ENCODE results near the gene CSRNP3.

The CSRNP3 gene

DNA sequence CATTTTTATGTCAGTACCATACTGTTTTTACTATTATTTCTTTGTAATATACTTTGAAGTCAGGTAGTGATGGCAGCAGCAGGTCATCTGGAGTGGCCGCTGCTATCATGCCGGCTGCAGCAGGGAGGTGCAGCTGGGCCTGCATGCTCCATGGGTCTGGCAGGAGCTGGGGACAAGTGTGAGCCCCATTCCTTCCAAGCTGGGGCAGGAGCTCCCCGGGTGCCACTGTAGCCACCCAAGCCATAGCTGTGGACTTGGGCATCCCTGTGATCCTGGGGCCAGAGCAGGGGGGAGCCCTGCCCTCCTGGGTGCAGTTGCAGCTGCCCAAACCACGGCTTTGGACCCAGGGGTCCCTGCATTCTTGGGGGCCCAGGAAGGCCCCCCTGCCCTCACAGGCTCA lies 59.2 kb downstream of the CSRNP3 start:
- H3K27me3 ChIP-seq (replicated peaks; ENCODE audit: control insufficient read depth, insufficient read depth, low read length): no peaks in the 10 kb centered on the region
- TF ChIP-seq, protein P1, sequence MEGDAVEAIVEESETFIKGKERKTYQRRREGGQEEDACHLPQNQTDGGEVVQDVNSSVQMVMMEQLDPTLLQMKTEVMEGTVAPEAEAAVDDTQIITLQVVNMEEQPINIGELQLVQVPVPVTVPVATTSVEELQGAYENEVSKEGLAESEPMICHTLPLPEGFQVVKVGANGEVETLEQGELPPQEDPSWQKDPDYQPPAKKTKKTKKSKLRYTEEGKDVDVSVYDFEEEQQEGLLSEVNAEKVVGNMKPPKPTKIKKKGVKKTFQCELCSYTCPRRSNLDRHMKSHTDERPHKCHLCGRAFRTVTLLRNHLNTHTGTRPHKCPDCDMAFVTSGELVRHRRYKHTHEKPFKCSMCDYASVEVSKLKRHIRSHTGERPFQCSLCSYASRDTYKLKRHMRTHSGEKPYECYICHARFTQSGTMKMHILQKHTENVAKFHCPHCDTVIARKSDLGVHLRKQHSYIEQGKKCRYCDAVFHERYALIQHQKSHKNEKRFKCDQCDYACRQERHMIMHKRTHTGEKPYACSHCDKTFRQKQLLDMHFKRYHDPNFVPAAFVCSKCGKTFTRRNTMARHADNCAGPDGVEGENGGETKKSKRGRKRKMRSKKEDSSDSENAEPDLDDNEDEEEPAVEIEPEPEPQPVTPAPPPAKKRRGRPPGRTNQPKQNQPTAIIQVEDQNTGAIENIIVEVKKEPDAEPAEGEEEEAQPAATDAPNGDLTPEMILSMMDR (IDR thresholded peaks at IDR 0.05; ENCODE audit: insufficient read depth, low read length, poor library complexity, severe bottlenecking): no peak
- no peak for DNase-seq (ENCODE audit: extremely low read depth, insufficient read length)
- H3K36me3 ChIP-seq (ENCODE audit: control insufficient read depth, insufficient read depth, low read length): no peaks in the 10 kb centered on the region
- no peak overlapping the region for H3K4me3 ChIP-seq (replicated peaks; ENCODE audit: low read depth, low read length)

DNA sequence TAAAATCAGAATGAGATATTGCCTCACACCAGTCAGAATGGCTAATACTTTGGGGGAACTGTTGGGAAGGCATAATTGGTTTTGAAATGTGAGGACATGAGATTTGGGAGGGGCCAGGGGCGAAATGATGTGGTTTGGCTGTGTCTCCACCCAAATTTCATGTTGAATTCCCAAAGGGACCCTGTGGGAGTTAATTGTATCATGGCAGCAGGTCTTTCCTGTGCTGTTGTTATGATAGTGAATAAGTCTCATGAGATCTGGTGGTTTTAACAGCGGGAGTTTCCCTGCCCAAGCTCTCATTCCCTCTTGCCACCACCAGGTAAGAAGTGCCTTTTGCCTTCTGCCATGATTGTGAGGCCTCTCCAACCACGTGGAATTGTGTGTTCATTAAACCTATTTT lies 59.6 kb downstream of the CSRNP3 start:
- DNase-seq (ENCODE audit: extremely low read depth, insufficient read length): no peak
- TF ChIP-seq, protein P1 (IDR thresholded peaks at IDR 0.05; ENCODE audit: insufficient read depth, low read length, poor library complexity, severe bottlenecking): no peak
- no peak overlapping the region for H3K4me3 ChIP-seq (replicated peaks; ENCODE audit: low read depth, low read length)
- H3K36me3 ChIP-seq (ENCODE audit: control insufficient read depth, insufficient read depth, low read length): no peaks in the 10 kb centered on the region
- H3K27me3 ChIP-seq (replicated peaks; ENCODE audit: control insufficient read depth, insufficient read depth, low read length): no peaks in the 10 kb centered on the region

DNA sequence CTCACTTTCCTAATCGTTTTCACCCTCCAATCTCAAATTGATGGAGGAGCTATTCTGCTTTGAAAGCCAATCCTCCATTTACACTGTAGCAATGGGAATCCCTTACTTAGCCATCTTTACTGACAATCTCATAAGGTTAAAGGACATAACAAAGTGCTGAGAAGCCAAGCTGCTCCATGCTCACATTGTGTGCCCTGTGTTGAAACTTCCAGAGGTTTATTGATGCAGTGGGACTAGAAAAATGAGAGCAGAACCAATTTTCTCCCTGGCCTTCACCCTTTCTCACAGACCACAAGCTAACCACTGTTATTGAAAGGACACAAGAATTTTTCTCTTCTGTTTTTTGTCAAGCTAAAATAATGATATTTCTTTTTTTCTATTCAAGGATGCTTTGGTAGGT lies 63.8 kb downstream of the CSRNP3 start:
- Histone ChIP-seq H3K4me3 (replicated peaks; ENCODE audit: low read depth, low read length) (no peak overlapping the region), H3K36me3 (ENCODE audit: control insufficient read depth, insufficient read depth, low read length) (no peaks in the 10 kb centered on the region), H3K27me3 (replicated peaks; ENCODE audit: control insufficient read depth, insufficient read depth, low read length) (no peaks in the 10 kb centered on the region)
- TF ChIP-seq, protein P1 (IDR thresholded peaks at IDR 0.05; ENCODE audit: insufficient read depth, low read length, poor library complexity, severe bottlenecking): no peak
- no peak for DNase-seq (ENCODE audit: extremely low read depth, insufficient read length)

DNA sequence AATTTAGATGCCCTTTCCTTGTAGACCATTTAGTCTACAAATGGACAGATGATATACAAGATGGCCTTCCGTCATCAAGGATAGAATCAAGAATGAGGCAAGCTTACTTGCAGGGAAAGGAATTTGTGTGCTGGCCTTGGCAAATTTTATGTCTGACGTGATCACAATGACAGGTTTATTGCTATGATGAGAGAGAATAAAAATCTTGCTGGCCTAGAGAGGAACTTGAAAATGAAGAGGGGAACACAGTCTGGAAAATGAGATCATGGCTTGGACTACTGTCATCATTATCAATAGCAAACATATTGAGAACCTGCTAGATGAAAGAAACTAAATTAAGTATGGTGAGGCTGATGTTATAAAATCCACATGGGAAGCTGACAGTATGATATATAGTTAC lies 66.0 kb downstream of the CSRNP3 start:
- TF ChIP-seq, protein P1 (IDR thresholded peaks at IDR 0.05; ENCODE audit: insufficient read depth, low read length, poor library complexity, severe bottlenecking): no peak
- Histone ChIP-seq H3K27me3 (replicated peaks; ENCODE audit: control insufficient read depth, insufficient read depth, low read length) (no peaks in the 10 kb centered on the region), H3K4me3 (replicated peaks; ENCODE audit: low read depth, low read length) (no peak overlapping the region), H3K36me3 (ENCODE audit: control insufficient read depth, insufficient read depth, low read length) (no peaks in the 10 kb centered on the region)
- no peak for DNase-seq (ENCODE audit: extremely low read depth, insufficient read length)

DNA sequence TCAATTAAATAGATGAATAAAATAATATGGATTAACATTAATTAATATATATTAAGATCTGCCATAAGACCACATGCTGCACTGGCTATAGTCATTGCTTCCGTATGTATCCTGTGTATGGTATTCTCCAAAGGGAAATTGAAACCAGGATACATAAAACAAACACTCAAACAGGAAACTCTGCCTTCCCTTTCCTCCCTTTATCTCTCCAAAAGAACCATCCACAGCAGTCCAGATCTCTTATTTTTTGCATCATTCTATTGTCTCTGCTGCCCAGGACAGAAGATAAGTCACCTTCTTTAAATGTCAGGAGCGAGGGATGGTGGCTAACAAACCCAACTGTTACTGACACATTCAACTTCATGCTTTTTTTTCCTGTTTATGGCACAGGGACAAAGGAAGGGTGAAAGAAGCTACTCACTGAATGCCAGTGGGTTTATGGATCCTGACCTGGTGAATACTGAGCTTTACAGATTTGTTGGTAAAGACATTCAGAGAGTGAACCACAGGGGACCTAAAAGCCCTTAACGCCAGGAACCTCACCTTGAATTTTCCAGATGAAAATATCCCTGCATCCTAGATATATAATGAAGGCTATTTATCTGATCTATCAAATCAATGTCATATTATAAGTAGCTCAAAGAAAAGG lies 67.5 kb downstream of the CSRNP3 start:
- no peaks in the 10 kb centered on the region for H3K27me3 ChIP-seq (replicated peaks; ENCODE audit: control insufficient read depth, insufficient read depth, low read length)
- H3K36me3 ChIP-seq (ENCODE audit: control insufficient read depth, insufficient read depth, low read length): no peaks in the 10 kb centered on the region
- TF ChIP-seq, protein P1 (IDR thresholded peaks at IDR 0.05; ENCODE audit: insufficient read depth, low read length, poor library complexity, severe bottlenecking): no peak
- no peak for DNase-seq (ENCODE audit: extremely low read depth, insufficient read length)
- no peak overlapping the region for H3K4me3 ChIP-seq (replicated peaks; ENCODE audit: low read depth, low read length)

DNA sequence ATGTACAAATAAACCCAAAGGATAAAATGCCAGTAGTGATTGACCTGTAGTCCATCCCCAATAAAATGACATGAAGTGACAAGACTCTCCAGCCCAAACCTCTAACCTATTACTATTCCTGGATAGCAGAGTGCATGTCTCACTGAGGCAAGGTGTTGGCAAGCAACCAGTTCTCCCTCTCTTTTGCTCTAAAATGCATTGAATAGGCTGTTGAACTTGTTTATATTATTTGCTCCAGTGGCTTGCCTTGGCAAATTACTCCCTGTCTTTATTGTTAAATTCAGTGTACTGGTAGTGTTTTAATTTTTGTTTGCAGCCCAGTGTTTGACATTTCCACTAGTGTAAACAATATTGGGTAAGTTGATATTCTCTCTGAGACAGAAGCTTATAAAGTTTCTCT lies 70.5 kb downstream of the CSRNP3 start:
- DNase-seq (ENCODE audit: extremely low read depth, insufficient read length): no peak
- Histone ChIP-seq H3K4me3 (replicated peaks; ENCODE audit: low read depth, low read length) (no peak overlapping the region), H3K36me3 (ENCODE audit: control insufficient read depth, insufficient read depth, low read length) (no peaks in the 10 kb centered on the region), H3K27me3 (replicated peaks; ENCODE audit: control insufficient read depth, insufficient read depth, low read length) (no peaks in the 10 kb centered on the region)
- TF ChIP-seq, protein P1 (IDR thresholded peaks at IDR 0.05; ENCODE audit: insufficient read depth, low read length, poor library complexity, severe bottlenecking): no peak
